Right lobe of liver (tissue), 6 donors: ENCODE results near the gene CAMSAP2. TPM values are rescaled to one million over a fixed set of nuclear protein-coding genes. Genes with fewer than 3 reads are reported as not detected.

Source experiments
- ATAC-seq, 4 donors: fragments of 200-7000 bp; cut with Tn5 transposase; one replicate each; pipeline ENCODE4 v1.9.1; 2020; ENCODE audit warnings: mild to moderate bottlenecking in 4 of 4, moderate library complexity in 4 of 4
- DNase-seq, 3 donors: peaks; one replicate each; pipeline ENCODE4 v3.0.0-alpha.2; 2020
- H3K27ac ChIP-seq, 3 donors: fragments of 200-600 bp; one replicate each; pipeline ENCODE4 v1.8.0; 2022
- H3K27me3 ChIP-seq, 2 donors: fragments of 200-600 bp; one replicate each; pipeline ENCODE4 v1.8.0; 2022
- H3K36me3 ChIP-seq, 4 donors: fragments of 200-600 bp; sonication (generic) in 1 of 4; one replicate each; pipeline versions ENCODE4 v1.5.1 to v1.8.0; 2017 to 2022; ENCODE audit warnings: control low read depth in 1 of 4
- H3K4me1 ChIP-seq, 4 donors: fragments of 200-600 bp; sonication (generic) in 1 of 4; one replicate each; pipeline versions ENCODE4 v1.5.1 to v1.8.0; 2017 to 2022; ENCODE audit warnings: control low read depth in 1 of 4
- H3K4me3 ChIP-seq, 3 donors: fragments of 200-600 bp; one replicate each; pipeline ENCODE4 v1.8.0; 2022
- H3K9me3 ChIP-seq, 4 donors: fragments of 200-600 bp; sonication (generic) in 1 of 4; one replicate each; pipeline versions ENCODE4 v1.5.1 to v1.8.0; 2017 to 2022; ENCODE audit warnings: control low read depth in 1 of 4
- CTCF ChIP-seq, 4 donors: fragments of 200-600 bp in 3 of 4; fragments of 450-650 bp in 1 of 4; IDR thresholded peaks; one replicate each; pipeline versions ENCODE4 v1.5.1 to v1.8.0; 2016 to 2022; ENCODE audit warnings: antibody characterized with exemption in 4 of 4, mild to moderate bottlenecking in 2 of 4
- POLR2A ChIP-seq: fragments of 450-650 bp; IDR thresholded peaks from one replicate; pipeline ENCODE4 v1.6.1; 2017; ENCODE audit warnings: antibody characterized with exemption, mild to moderate bottlenecking
- WGBS: methylation state at CpG from one replicate; pipeline ENCODE4 v1.1.6; 2018; ENCODE audit warnings: low coverage, low lambda C conversion rate; ENCODE audit not compliant: insufficient coverage; ENCODE audit errors: missing lambda C conversion rate; 5-methylcytosine and 5-hydroxymethylcytosine counted together
- intact Hi-C, 2 donors: fragments of 100-400 bp; cut with DNase I; formaldehyde crosslinking; loops; one replicate each; pipeline versions ENCODE4 v1.11.2 to v1.14.1; 2022
- total RNA-seq, 6 experiments: library from RNA; depleted of rRNA in 2 of 6; stranded (reverse); fragments of >200 nt in 2 of 6; fragmentation: NEBNext Ultra II Directional in 3 of 6; extraction: Animal tissue kit (Norgen Biotek cat#: 25700) in 3 of 6; gene quantifications; one replicate each; pipeline versions ENCODE4 v1.1.0 to v1.2.4, GENCODE V29; 2016 to 2023
- donor health status: DM: no; HTN: yes; CAD: no.
- donor health status: DM: no; HTN: no; CAD: no.
- donor health status: DM: no; HTN: no; CAD: no.
- donor health status: DM: no; HTN: yes; CAD: no.
- donor health status: DM: no; HTN: yes; CAD: no.

Gene CAMSAP2
- total RNA-seq, 6 experiments from 2014 or later, result 4.0 to 12.5 (median 8.0) TPM

DNA sequence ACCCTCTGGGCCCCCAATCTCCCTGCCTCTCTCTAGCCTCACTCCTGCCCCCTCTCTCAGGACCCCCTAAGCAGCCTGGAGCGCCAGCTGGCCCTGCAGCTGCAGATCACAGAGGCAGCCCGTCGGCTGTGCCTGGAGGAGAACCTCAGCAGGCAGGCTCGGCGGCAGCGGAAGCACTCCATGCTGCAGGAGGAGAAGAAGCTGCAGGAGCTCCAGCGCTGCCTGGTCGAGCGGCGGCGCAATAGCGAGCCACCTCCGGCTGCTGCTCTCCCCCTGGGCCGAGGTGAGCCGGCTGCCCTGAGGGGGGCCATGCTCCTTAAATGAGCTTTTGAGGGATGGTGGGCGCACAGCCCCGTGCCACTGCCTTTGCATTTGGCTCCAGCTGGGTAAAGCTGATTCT, 162.2 kb downstream of the CAMSAP2 start:
- 90% methylated on average over 2 of the region's 17 CpGs for WGBS
- H3K27ac ChIP-seq, result no peak overlapping the region
- DNase-seq (no peak), ATAC-seq (no peak)
- no peaks in the 10 kb centered on the region for H3K27me3 ChIP-seq
- no peak overlapping the region for H3K4me3 ChIP-seq
- no peaks in the 10 kb centered on the region for H3K9me3 ChIP-seq
- TF ChIP-seq CTCF (IDR thresholded peaks at IDR 0.05), result no peak
- TF ChIP-seq POLR2A, result no peak
- intact Hi-C loops, result no loop called here
- H3K36me3 ChIP-seq, result no peaks in the 10 kb centered on the region
- H3K4me1 ChIP-seq, result peaks cover 0 to 15% (median 0%) of the 10 kb centered on the region in 4 donors

- no peak for TF ChIP-seq POLR2A
- no peak for TF ChIP-seq CTCF (IDR thresholded peaks at IDR 0.05)
- DNase-seq, result no peak
- Histone ChIP-seq H3K4me3 (no peak overlapping the region), H3K9me3 (no peaks in the 10 kb centered on the region), H3K4me1 (peaks cover 0 to 10% (median 0%) of the 10 kb centered on the region in 4 donors), H3K36me3 (no peaks in the 10 kb centered on the region), H3K27me3 (no peaks in the 10 kb centered on the region), H3K27ac (no peak overlapping the region)
- intact Hi-C loops, result no loop called here
- ATAC-seq, result no peak
- 94% methylated on average over 2 of the region's 5 CpGs for WGBS
Measured at GRCh38 chr1:200901350-200901749, 162.7 kb downstream of the CAMSAP2 start.

- intact Hi-C loops, result no loop called here
- ATAC-seq, result no peak
- H3K27ac ChIP-seq, result no peak overlapping the region
- 46% methylated on average over 4 of the region's 8 CpGs for WGBS
- no peaks in the 10 kb centered on the region for H3K27me3 ChIP-seq
- TF ChIP-seq POLR2A, result no peak
- TF ChIP-seq CTCF (IDR thresholded peaks at IDR 0.05), result no peak
- H3K36me3 ChIP-seq, result no peaks in the 10 kb centered on the region
- no peaks in the 10 kb centered on the region for H3K9me3 ChIP-seq
- no peak for DNase-seq
- H3K4me3 ChIP-seq, result no peak overlapping the region
- peaks cover 0 to 4% (median 0%) of the 10 kb centered on the region in 4 donors for H3K4me1 ChIP-seq
Measured at GRCh38 chr1:200901796-200902444, 163.2 kb downstream of the CAMSAP2 start.

DNA sequence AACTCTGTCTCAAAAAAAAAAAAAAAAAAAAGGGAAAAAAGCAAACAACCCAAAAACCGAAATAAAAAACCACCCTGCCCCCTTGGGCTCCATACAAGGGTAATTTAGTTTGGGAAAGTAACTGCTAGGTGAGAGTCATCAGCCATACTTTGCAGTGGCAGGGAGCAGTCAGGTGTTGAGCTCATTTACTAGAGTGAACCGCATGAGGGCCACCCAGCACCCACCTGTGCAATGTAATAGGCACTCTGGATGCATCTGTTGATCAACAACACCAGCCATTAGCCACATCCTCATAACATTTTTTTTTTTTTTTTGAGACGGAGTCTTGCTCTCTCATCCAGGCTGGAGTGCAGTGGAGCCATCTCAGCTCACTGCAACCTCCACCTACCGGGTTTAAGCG, 165.1 kb downstream of the CAMSAP2 start:
- TF ChIP-seq CTCF (IDR thresholded peaks at IDR 0.05), result no peak
- no peak for TF ChIP-seq POLR2A
- no peaks in the 10 kb centered on the region for H3K36me3 ChIP-seq
- ATAC-seq, result no peak

GRCh38 chr1:200904772-200905171, 166.1 kb downstream of the CAMSAP2 start:
- intact Hi-C loops, result no loop called here
- no peak overlapping the region for H3K27ac ChIP-seq

More for the DNA sequence above, 165.1 kb downstream of the CAMSAP2 start:
- no peak overlapping the region for H3K27ac ChIP-seq
- no peak overlapping the region for H3K4me3 ChIP-seq
- H3K4me1 ChIP-seq, result no peaks in the 10 kb centered on the region
- intact Hi-C loops, result no loop called here
- H3K27me3 ChIP-seq, result no peaks in the 10 kb centered on the region
- no peaks in the 10 kb centered on the region for H3K9me3 ChIP-seq
- DNase-seq, result no peak
- WGBS, result 84% methylated on average over 5 of the region's 5 CpGs

More at GRCh38 chr1:200904772-200905171, 166.1 kb downstream of the CAMSAP2 start:
- ATAC-seq (no peak), DNase-seq (no peak)
- Histone ChIP-seq H3K4me1 (no peaks in the 10 kb centered on the region), H3K36me3 (no peaks in the 10 kb centered on the region), H3K4me3 (no peak overlapping the region), H3K27me3 (no peaks in the 10 kb centered on the region), H3K9me3 (no peaks in the 10 kb centered on the region)
- TF ChIP-seq CTCF (IDR thresholded peaks at IDR 0.05), result no peak
- TF ChIP-seq POLR2A, result no peak
